MM.1S (cell line): ENCODE results near the gene NEDD8.
"Not testable (repeated sequence)": the region's sequence is repeated elsewhere in the genome, so short reads cannot be mapped to it uniquely, and the experiment has no call there.

Experiments used
- DNase-seq: peaks from one replicate; pipeline ENCODE4 v3.0.0-alpha.2; 2015
- H2AFZ ChIP-seq: fragments of 300-600 bp; sonication (generic); 2 replicates; pipeline ENCODE4 v1.6.0; 2016; ENCODE audit warnings: antibody characterized with exemption, low read length
- H3F3A ChIP-seq: fragments of 300-600 bp; sonication (generic); 2 replicates; pipeline ENCODE4 v1.6.1; 2016; ENCODE audit warnings: mild to moderate bottlenecking, antibody characterized with exemption, low read length, moderate library complexity, mixed read lengths; ENCODE audit not compliant: insufficient read depth
- H3K27ac ChIP-seq: fragments of 300-600 bp; sonication (generic); 2 replicates; pipeline ENCODE4 v1.5.1; 2016; ENCODE audit warnings: mild to moderate bottlenecking, low read length
- H3K27me3 ChIP-seq: fragments of 300-600 bp; sonication (generic); replicated peaks from 2 replicates; pipeline ENCODE4 v1.6.0; 2016; ENCODE audit warnings: low read length; ENCODE audit not compliant: insufficient read depth
- H3K36me3 ChIP-seq: fragments of 300-600 bp; sonication (generic); replicated peaks from 2 replicates; pipeline ENCODE4 v1.6.1; 2016; ENCODE audit warnings: mild to moderate bottlenecking, low read length, mixed read lengths; ENCODE audit not compliant: insufficient read depth
- H3K4me1 ChIP-seq: fragments of 300-600 bp; sonication (generic); 2 replicates; pipeline ENCODE4 v1.6.1; 2016; ENCODE audit warnings: low read length, mixed read lengths
- H3K4me2 ChIP-seq: fragments of 300-600 bp; sonication (generic); 2 replicates; pipeline ENCODE4 v1.6.0; 2016; ENCODE audit warnings: low read depth, low read length
- H3K4me3 ChIP-seq: fragments of 300-600 bp; sonication (generic); 2 replicates; pipeline ENCODE4 v1.5.1; 2016; ENCODE audit warnings: low read length, mixed read lengths
- H3K79me2 ChIP-seq: fragments of 300-600 bp; sonication (generic); 2 replicates; pipeline ENCODE4 v1.6.1; 2016; ENCODE audit warnings: mixed run types, low read length, mixed read lengths
- H3K9ac ChIP-seq: fragments of 300-600 bp; sonication (generic); 2 replicates; pipeline ENCODE4 v1.6.1; 2016; ENCODE audit warnings: low read length, mixed read lengths
- H3K9me2 ChIP-seq: fragments of 300-600 bp; sonication (generic); replicated peaks from 2 replicates; pipeline ENCODE4 v1.6.1; 2016; ENCODE audit warnings: mild to moderate bottlenecking, low read length, mixed read lengths; ENCODE audit not compliant: insufficient read depth
- H3K9me3 ChIP-seq: fragments of 300-600 bp; sonication (generic); replicated peaks from 2 replicates; pipeline ENCODE4 v1.6.1; 2016; ENCODE audit warnings: mild to moderate bottlenecking, low read length, mixed read lengths; ENCODE audit not compliant: insufficient read depth
- H4K20me1 ChIP-seq: fragments of 300-600 bp; sonication (generic); 2 replicates; pipeline ENCODE4 v1.6.1; 2016; ENCODE audit warnings: mild to moderate bottlenecking, low read length, moderate library complexity, mixed read lengths; ENCODE audit not compliant: insufficient read depth
- CTCF ChIP-seq: fragments of 300-600 bp; sonication (generic); IDR thresholded peaks from 2 replicates; pipeline ENCODE4 v1.5.1; 2016; ENCODE audit warnings: antibody characterized with exemption, low read length, mixed read lengths
- EZH2 ChIP-seq: fragments of 300-600 bp; sonication (generic); optimal IDR thresholded peaks from 2 replicates; pipeline ENCODE3; 2017; ENCODE audit warnings: low read depth, mild to moderate bottlenecking, antibody characterized with exemption, low read length, mixed read lengths
- EZH2phosphoT487 ChIP-seq: fragments of 300-600 bp; sonication (generic); IDR thresholded peaks from 2 replicates; pipeline ENCODE4 v1.6.1; 2018; ENCODE audit warnings: antibody characterized with exemption, low read length

Gene NEDD8

GRCh38 chr14:24207104-24207551, 25.0 kb downstream of the NEDD8 start:
- H3K27ac ChIP-seq = no peak overlapping the region
- no peak overlapping the region for H3K9ac ChIP-seq
- no peak overlapping the region for H3K4me2 ChIP-seq
- TF ChIP-seq EZH2phosphoT487 (no peak), CTCF (no peak), EZH2 (no peak)
- H2AFZ ChIP-seq = no peak overlapping the region
- no peaks in the 10 kb centered on the region for H3F3A ChIP-seq
- no peak overlapping the region for H3K4me3 ChIP-seq
- no peaks in the 10 kb centered on the region for H3K9me3 ChIP-seq
- peaks cover 6% of the 10 kb centered on the region for H3K79me2 ChIP-seq
- no peaks in the 10 kb centered on the region for H3K9me2 ChIP-seq
- H3K27me3 ChIP-seq = no peaks in the 10 kb centered on the region
- H4K20me1 ChIP-seq = no peaks in the 10 kb centered on the region
- DNase-seq = no peak
- no peaks in the 10 kb centered on the region for H3K36me3 ChIP-seq
- H3K4me1 ChIP-seq = no peaks in the 10 kb centered on the region

GRCh38 chr14:24206260-24207103, 25.7 kb downstream of the NEDD8 start:
- Histone ChIP-seq H3K4me2 (no peak overlapping the region), H3K36me3 (no peaks in the 10 kb centered on the region), H3K4me3 (no peak overlapping the region), H3K9me3 (no peaks in the 10 kb centered on the region), H3K4me1 (no peaks in the 10 kb centered on the region), H3K79me2 (peaks cover 3% of the 10 kb centered on the region), H4K20me1 (no peaks in the 10 kb centered on the region), H3K9ac (no peak overlapping the region), H3K27me3 (no peaks in the 10 kb centered on the region), H3K9me2 (no peaks in the 10 kb centered on the region), H2AFZ (no peak overlapping the region), H3F3A (no peaks in the 10 kb centered on the region), H3K27ac (no peak overlapping the region)
- DNase-seq = no peak
- TF ChIP-seq CTCF (no peak), EZH2 (no peak), EZH2phosphoT487 (no peak)

- Histone ChIP-seq H3K9me2 (no peaks in the 10 kb centered on the region), H3K36me3 (no peaks in the 10 kb centered on the region), H3K9me3 (no peaks in the 10 kb centered on the region), H3K27me3 (no peaks in the 10 kb centered on the region), H3F3A (no peaks in the 10 kb centered on the region), H3K79me2 (no peaks in the 10 kb centered on the region), H3K4me3 (no peak overlapping the region), H3K4me2 (no peak overlapping the region), H3K9ac (no peak overlapping the region), H4K20me1 (no peaks in the 10 kb centered on the region), H3K27ac (no peak overlapping the region), H3K4me1 (no peaks in the 10 kb centered on the region), H2AFZ (no peak overlapping the region)
- DNase-seq = no peak
- TF ChIP-seq EZH2 = no peak
- no peak for TF ChIP-seq EZH2phosphoT487
- no peak for TF ChIP-seq CTCF
These were observed 27.7 kb downstream of the NEDD8 start for GRCh38 chr14:24204163-24205146.

GRCh38 chr14:24203249-24203886, 28.8 kb downstream of the NEDD8 start:
- not testable (repeated sequence) for H3K27ac ChIP-seq, H3K9ac ChIP-seq

GRCh38 chr14:24202538-24202937, 29.6 kb downstream of the NEDD8 start:
- H3K27me3 ChIP-seq, H3K9me3 ChIP-seq, H3K4me1 ChIP-seq, H3K9ac ChIP-seq, DNase-seq, H3F3A ChIP-seq, H3K79me2 ChIP-seq, H3K36me3 ChIP-seq, H3K4me3 ChIP-seq, H3K27ac ChIP-seq, H4K20me1 ChIP-seq, H3K4me2 ChIP-seq, H2AFZ ChIP-seq, H3K9me2 ChIP-seq: not testable (repeated sequence)

More at GRCh38 chr14:24203249-24203886, 28.8 kb downstream of the NEDD8 start:
- H3K9me2 ChIP-seq, H2AFZ ChIP-seq, H3F3A ChIP-seq, H3K4me1 ChIP-seq, H3K79me2 ChIP-seq, H3K4me2 ChIP-seq, H3K36me3 ChIP-seq, H3K9me3 ChIP-seq, H4K20me1 ChIP-seq, H3K4me3 ChIP-seq, DNase-seq, H3K27me3 ChIP-seq: not testable (repeated sequence)
